Measurements from ENCODE around the gene SERPINB4.

- TF ChIP-seq, protein P1, sequence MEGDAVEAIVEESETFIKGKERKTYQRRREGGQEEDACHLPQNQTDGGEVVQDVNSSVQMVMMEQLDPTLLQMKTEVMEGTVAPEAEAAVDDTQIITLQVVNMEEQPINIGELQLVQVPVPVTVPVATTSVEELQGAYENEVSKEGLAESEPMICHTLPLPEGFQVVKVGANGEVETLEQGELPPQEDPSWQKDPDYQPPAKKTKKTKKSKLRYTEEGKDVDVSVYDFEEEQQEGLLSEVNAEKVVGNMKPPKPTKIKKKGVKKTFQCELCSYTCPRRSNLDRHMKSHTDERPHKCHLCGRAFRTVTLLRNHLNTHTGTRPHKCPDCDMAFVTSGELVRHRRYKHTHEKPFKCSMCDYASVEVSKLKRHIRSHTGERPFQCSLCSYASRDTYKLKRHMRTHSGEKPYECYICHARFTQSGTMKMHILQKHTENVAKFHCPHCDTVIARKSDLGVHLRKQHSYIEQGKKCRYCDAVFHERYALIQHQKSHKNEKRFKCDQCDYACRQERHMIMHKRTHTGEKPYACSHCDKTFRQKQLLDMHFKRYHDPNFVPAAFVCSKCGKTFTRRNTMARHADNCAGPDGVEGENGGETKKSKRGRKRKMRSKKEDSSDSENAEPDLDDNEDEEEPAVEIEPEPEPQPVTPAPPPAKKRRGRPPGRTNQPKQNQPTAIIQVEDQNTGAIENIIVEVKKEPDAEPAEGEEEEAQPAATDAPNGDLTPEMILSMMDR (IDR thresholded peaks at IDR 0.05), result no peak
- no peak for TF ChIP-seq POLR2A (IDR thresholded peaks at IDR 0.05)
Observed at GRCh38 chr18:63637703-63638102, 6.4 kb downstream of the SERPINB4 start.
